SU-DHL-6 (cell line): ENCODE results near the gene PITPNM3.
"Not testable (repeated sequence)": the region's sequence is repeated elsewhere in the genome, so short reads cannot be mapped to it uniquely, and the experiment has no call there.

ENCODE experiments used
- H2AFZ ChIP-seq: fragments of 200-600 bp; sonication (generic); 2 replicates; pipeline ENCODE4 v1.6.1; 2014; ENCODE audit warnings: low read depth, mild to moderate bottlenecking, moderate library complexity, mixed read lengths, antibody characterized with exemption, low read length; ENCODE audit not compliant: severe bottlenecking
- H3F3A ChIP-seq: fragments of 200-600 bp; shearing (Covaris generic); 2 replicates; pipeline ENCODE4 v1.6.0; 2016; ENCODE audit warnings: antibody characterized with exemption, mild to moderate bottlenecking; ENCODE audit not compliant: insufficient read depth
- H3K27ac ChIP-seq: fragments of 200-600 bp; sonication (generic); 2 replicates; pipeline ENCODE4 v1.5.1; 2016; ENCODE audit warnings: low read depth, mild to moderate bottlenecking, low read length, moderate library complexity, mixed read lengths
- H3K27me3 ChIP-seq: fragments of 200-600 bp; sonication (generic), shearing (Covaris generic); 2 replicates; pipeline ENCODE4 v1.6.0; 2014; ENCODE audit warnings: mild to moderate bottlenecking, low read length
- H3K36me3 ChIP-seq: fragments of 200-600 bp; sonication (generic); 2 replicates; pipeline ENCODE4 v1.6.1; 2014; ENCODE audit warnings: mild to moderate bottlenecking, low read length, mixed read lengths
- H3K4me2 ChIP-seq: fragments of 300-600, 200-600 bp; shearing (Covaris generic), sonication (generic); 2 replicates; pipeline ENCODE4 v1.6.0; 2014; ENCODE audit warnings: low read length, low read depth, mild to moderate bottlenecking; ENCODE audit not compliant: poor library complexity, severe bottlenecking
- H3K4me3 ChIP-seq: fragments of 200-600 bp; sonication (generic); 2 replicates; pipeline ENCODE4 v1.5.1; 2014; ENCODE audit warnings: antibody characterized with exemption, low read length, mild to moderate bottlenecking, mixed read lengths; ENCODE audit not compliant: insufficient read depth, poor library complexity, severe bottlenecking
- H3K79me2 ChIP-seq: fragments of 200-600 bp; sonication (generic); 2 replicates; pipeline ENCODE4 v1.6.1; 2014; ENCODE audit warnings: mild to moderate bottlenecking, low read length, moderate library complexity; ENCODE audit not compliant: insufficient read depth
- H3K9ac ChIP-seq: fragments of 200-600 bp; sonication (generic); 2 replicates; pipeline ENCODE4 v1.7.0; 2014; ENCODE audit warnings: mild to moderate bottlenecking, low read length
- H3K9me2 ChIP-seq: fragments of 200-600 bp; sonication (generic); replicated peaks from 2 replicates; pipeline ENCODE4 v1.6.1; 2014; ENCODE audit warnings: low read length; ENCODE audit not compliant: insufficient read depth
- H3K9me3 ChIP-seq: fragments of 200-600 bp; sonication (generic); 2 replicates; pipeline ENCODE4 v1.6.1; 2014; ENCODE audit warnings: low read length, mixed read lengths; ENCODE audit not compliant: insufficient read depth
- H4K20me1 ChIP-seq: fragments of 200-600 bp; sonication (generic); 2 replicates; pipeline ENCODE4 v1.6.1; 2014; ENCODE audit warnings: low read depth, mild to moderate bottlenecking, antibody characterized with exemption, low read length, moderate library complexity, mixed read lengths
- EZH2phosphoT487 ChIP-seq: fragments of 200-600 bp; sonication (generic), shearing (Covaris generic); conservative IDR thresholded peaks from 2 replicates; pipeline ENCODE4 v1.6.1; 2018; ENCODE audit warnings: mild to moderate bottlenecking, antibody characterized with exemption, low read length, moderate library complexity, mixed read lengths
- TF ChIP-seq, protein P1 (sequence below): fragments of 200-600 bp; sonication (generic); IDR thresholded peaks from one replicate; pipeline ENCODE4 v1.5.1; 2017; ENCODE audit warnings: antibody characterized with exemption, mild to moderate bottlenecking, low read length, moderate library complexity; ENCODE audit not compliant: insufficient read depth, poor library complexity, severe bottlenecking

PITPNM3 gene

DNA sequence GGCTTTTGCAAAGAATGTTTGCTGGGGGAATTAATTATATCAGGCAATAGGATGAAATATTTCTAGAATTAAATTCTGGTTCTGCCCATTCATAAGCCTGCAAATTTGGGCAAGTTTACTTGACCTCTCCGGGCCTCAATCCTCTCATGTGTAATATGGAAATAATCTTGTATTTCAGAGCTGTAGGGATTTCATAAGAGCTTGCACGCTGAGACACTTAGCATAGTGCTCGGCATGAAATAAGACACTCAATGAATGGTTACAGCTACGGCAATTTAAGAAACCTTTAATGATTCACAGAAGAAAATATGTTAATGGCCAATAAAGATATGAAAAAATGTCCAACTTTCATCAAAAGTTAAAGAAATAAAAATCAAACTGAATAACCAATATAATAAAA, 40.6 kb upstream of the PITPNM3 start:
- no peak for TF ChIP-seq EZH2phosphoT487
- TF ChIP-seq, protein P1, sequence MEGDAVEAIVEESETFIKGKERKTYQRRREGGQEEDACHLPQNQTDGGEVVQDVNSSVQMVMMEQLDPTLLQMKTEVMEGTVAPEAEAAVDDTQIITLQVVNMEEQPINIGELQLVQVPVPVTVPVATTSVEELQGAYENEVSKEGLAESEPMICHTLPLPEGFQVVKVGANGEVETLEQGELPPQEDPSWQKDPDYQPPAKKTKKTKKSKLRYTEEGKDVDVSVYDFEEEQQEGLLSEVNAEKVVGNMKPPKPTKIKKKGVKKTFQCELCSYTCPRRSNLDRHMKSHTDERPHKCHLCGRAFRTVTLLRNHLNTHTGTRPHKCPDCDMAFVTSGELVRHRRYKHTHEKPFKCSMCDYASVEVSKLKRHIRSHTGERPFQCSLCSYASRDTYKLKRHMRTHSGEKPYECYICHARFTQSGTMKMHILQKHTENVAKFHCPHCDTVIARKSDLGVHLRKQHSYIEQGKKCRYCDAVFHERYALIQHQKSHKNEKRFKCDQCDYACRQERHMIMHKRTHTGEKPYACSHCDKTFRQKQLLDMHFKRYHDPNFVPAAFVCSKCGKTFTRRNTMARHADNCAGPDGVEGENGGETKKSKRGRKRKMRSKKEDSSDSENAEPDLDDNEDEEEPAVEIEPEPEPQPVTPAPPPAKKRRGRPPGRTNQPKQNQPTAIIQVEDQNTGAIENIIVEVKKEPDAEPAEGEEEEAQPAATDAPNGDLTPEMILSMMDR, result no peak
- no peaks in the 10 kb centered on the region for H3K9me3 ChIP-seq
- H3F3A ChIP-seq, result no peaks in the 10 kb centered on the region
- no peaks in the 10 kb centered on the region for H3K27me3 ChIP-seq
- H3K4me3 ChIP-seq, result no peak overlapping the region
- peaks cover 3% of the 10 kb centered on the region; the same call in 1 of the 2 replicates for H3K36me3 ChIP-seq
- no peaks in the 10 kb centered on the region for H3K9me2 ChIP-seq
- H3K4me2 ChIP-seq, result no peak overlapping the region
- H4K20me1 ChIP-seq, result no peaks in the 10 kb centered on the region
- H2AFZ ChIP-seq, result no peak overlapping the region
- H3K27ac ChIP-seq, result no peak overlapping the region
- no peak overlapping the region for H3K9ac ChIP-seq
- H3K79me2 ChIP-seq, result no peaks in the 10 kb centered on the region

DNA sequence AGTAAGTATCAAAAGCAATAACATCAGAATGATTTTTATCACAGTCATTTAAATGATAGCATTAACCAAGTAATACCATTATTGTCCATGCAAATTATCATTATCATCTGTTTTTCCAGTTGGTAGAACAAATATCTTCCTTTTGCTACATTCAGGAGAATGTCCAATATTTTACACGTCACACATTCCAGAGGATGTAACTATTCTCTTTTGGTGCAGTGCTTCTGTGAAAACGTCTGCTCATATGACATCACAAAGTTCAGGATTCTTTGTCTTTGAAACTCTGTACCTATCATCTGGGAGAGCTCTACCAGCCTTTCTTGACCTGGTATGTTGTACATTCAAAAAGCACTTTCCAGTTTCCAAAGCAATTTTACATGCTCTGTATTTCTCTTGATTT, 40.2 kb upstream of the PITPNM3 start:
- H3K27ac ChIP-seq, result no peak overlapping the region
- H3K27me3 ChIP-seq, result no peaks in the 10 kb centered on the region
- H2AFZ ChIP-seq, result no peak overlapping the region
- no peaks in the 10 kb centered on the region for H3K79me2 ChIP-seq
- no peaks in the 10 kb centered on the region for H3F3A ChIP-seq
- TF ChIP-seq, protein P1, result no peak
- TF ChIP-seq EZH2phosphoT487, result no peak
- no peaks in the 10 kb centered on the region for H3K9me3 ChIP-seq
- H3K9me2 ChIP-seq, result no peaks in the 10 kb centered on the region
- no peak overlapping the region for H3K4me3 ChIP-seq
- H3K36me3 ChIP-seq, result peaks cover 3% of the 10 kb centered on the region; the same call in 1 of the 2 replicates
- H3K4me2 ChIP-seq, result no peak overlapping the region
- no peaks in the 10 kb centered on the region for H4K20me1 ChIP-seq
- no peak overlapping the region for H3K9ac ChIP-seq

DNA sequence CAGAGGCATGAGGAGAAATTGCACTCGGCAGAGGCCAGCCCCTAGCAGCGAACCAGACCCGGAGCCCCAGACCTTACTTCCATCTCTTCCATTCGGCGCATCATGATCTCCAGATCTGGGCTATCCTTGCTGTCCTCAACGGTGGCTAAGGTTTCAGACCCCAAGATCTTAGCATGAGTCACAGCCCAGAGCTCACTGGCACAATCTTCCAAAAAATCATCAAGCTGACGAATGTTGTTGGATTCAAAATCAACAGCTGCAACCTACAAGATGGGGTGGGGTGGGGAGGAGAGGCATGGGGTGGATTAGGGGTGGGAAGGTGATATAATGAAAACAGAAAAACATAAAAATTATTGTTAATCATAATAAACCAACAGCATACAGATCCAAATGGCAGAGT, 39.7 kb upstream of the PITPNM3 start:
- H3K9me2 ChIP-seq, result no peaks in the 10 kb centered on the region
- H3K36me3 ChIP-seq, result peaks cover 3% of the 10 kb centered on the region; the same call in 1 of the 2 replicates
- no peaks in the 10 kb centered on the region for H3K9me3 ChIP-seq
- no peak overlapping the region for H3K9ac ChIP-seq
- no peaks in the 10 kb centered on the region for H3K27me3 ChIP-seq
- no peak overlapping the region for H3K4me2 ChIP-seq
- no peak overlapping the region for H3K4me3 ChIP-seq
- no peak for TF ChIP-seq EZH2phosphoT487
- TF ChIP-seq, protein P1, result no peak
- no peaks in the 10 kb centered on the region for H4K20me1 ChIP-seq
- H3F3A ChIP-seq, result no peaks in the 10 kb centered on the region
- H2AFZ ChIP-seq, result no peak overlapping the region
- H3K27ac ChIP-seq, result no peak overlapping the region
- H3K79me2 ChIP-seq, result no peaks in the 10 kb centered on the region

DNA sequence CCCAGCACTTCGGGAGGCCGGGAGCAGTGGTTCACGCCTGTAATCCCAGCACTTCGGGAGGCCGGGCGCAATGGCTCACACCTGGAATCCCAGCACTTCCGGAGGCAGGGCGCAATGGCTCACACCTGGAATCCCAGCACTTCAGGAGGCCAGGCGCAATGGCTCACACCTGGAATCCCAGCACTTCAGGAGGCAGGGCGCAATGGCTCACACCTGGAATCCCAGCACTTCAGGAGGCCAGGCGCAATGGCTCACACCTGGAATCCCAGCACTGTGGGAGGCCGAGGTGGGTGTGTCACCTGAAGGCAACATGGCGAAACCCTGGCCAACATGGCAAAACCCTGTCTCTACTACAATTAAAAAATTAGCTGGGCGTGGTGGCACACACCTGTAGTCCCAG, 37.0 kb upstream of the PITPNM3 start:
- H3F3A ChIP-seq, H3K9me2 ChIP-seq, H2AFZ ChIP-seq, H3K79me2 ChIP-seq, H3K27ac ChIP-seq, H3K36me3 ChIP-seq, H3K9me3 ChIP-seq, H3K27me3 ChIP-seq, H3K4me3 ChIP-seq, H3K4me2 ChIP-seq, H3K9ac ChIP-seq, H4K20me1 ChIP-seq: not testable (repeated sequence)
